Measurements from ENCODE around the gene TRPC4.

DNA sequence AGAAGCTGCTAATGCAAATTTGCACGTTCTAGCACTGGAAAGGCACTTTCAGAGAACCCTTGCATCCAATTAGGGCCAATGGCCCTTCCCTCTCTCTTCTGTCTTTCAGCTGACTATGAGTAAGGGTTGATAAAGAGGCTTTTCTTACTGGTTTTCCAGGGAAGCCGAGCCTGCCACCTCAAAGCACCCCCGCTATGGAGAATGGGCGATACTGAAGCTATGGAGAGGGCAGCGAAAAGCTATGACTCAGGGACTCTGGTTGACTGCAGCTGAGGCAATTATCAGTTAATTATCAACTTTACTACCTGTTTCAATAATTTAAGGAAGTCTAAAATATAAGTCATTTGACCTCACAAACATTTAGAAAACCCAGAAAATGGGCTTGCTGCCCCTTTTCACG, 115.8 kb downstream of the TRPC4 start:
- TF ChIP-seq, protein P1, sequence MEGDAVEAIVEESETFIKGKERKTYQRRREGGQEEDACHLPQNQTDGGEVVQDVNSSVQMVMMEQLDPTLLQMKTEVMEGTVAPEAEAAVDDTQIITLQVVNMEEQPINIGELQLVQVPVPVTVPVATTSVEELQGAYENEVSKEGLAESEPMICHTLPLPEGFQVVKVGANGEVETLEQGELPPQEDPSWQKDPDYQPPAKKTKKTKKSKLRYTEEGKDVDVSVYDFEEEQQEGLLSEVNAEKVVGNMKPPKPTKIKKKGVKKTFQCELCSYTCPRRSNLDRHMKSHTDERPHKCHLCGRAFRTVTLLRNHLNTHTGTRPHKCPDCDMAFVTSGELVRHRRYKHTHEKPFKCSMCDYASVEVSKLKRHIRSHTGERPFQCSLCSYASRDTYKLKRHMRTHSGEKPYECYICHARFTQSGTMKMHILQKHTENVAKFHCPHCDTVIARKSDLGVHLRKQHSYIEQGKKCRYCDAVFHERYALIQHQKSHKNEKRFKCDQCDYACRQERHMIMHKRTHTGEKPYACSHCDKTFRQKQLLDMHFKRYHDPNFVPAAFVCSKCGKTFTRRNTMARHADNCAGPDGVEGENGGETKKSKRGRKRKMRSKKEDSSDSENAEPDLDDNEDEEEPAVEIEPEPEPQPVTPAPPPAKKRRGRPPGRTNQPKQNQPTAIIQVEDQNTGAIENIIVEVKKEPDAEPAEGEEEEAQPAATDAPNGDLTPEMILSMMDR (IDR thresholded peaks at IDR 0.05), result no peak
- TF ChIP-seq POLR2AphosphoS5 (IDR thresholded peaks at IDR 0.05), result no peak
